CD4-positive, CD25-positive, alpha-beta regulatory T cell (primary cell): ENCODE results near the gene CKMT2. TPM values are rescaled to one million over a fixed set of nuclear protein-coding genes. Genes with fewer than 3 reads are reported as not detected.

Experiments
- ATAC-seq, 2 donors: fragments of 150-1000 bp; cut with Tn5 transposase; one replicate each; pipeline ENCODE4 v1.10.0; 2021; ENCODE audit warnings: low read depth in 2 of 2, moderate number of reproducible peaks in 2 of 2, moderate library complexity in 1 of 2
- DNase-seq, 3 donors: peaks; one replicate each; pipeline versions ENCODE4 v3.0.0 to v3.0.0-alpha.2; 2012 to 2022; ENCODE audit warnings: mixed read lengths in 1 of 3
- H3K27ac ChIP-seq: one replicate; pipeline ENCODE4 v1.7.0; 2013; ENCODE audit warnings: mild to moderate bottlenecking, low read length; ENCODE audit not compliant: insufficient read depth, poor library complexity, severe bottlenecking
- H3K27me3 ChIP-seq: one replicate; pipeline ENCODE4 v1.7.0; 2013; ENCODE audit warnings: low read length; ENCODE audit not compliant: control insufficient read depth, insufficient read depth
- H3K36me3 ChIP-seq: one replicate; pipeline ENCODE4 v1.7.0; 2013; ENCODE audit warnings: mild to moderate bottlenecking, low read length, moderate library complexity; ENCODE audit not compliant: control insufficient read depth, insufficient read depth
- H3K4me1 ChIP-seq: 2 replicates; pipeline ENCODE4 v1.7.0; 2013; ENCODE audit warnings: mild to moderate bottlenecking, low read length; ENCODE audit not compliant: insufficient read depth, control insufficient read depth, poor library complexity, severe bottlenecking
- H3K4me3 ChIP-seq: one replicate; pipeline ENCODE4 v1.7.0; 2013; ENCODE audit warnings: low read depth, mild to moderate bottlenecking, low read length, moderate library complexity
- H3K9me3 ChIP-seq, 2 experiments: 1 replicate in 1 of 2; 2 replicates in 1 of 2; pipeline ENCODE4 v1.7.0; 2013; ENCODE audit warnings: low read length in 2 of 2, mild to moderate bottlenecking in 1 of 2, moderate library complexity in 1 of 2; ENCODE audit not compliant: control insufficient read depth in 2 of 2
- H3K27ac Mint-ChIP-seq, 3 donors: one replicate each; pipeline ENCODE4 v1.8.0; 2020 to 2022; ENCODE audit warnings: mild to moderate bottlenecking in 3 of 3, mixed read lengths in 3 of 3, moderate library complexity in 2 of 3
- H3K27me3 Mint-ChIP-seq: one replicate; pipeline ENCODE4 v1.8.0; 2022; ENCODE audit warnings: mild to moderate bottlenecking, mixed read lengths
- H3K36me3 Mint-ChIP-seq: one replicate; pipeline ENCODE4 v1.8.0; 2020; ENCODE audit warnings: mixed read lengths
- H3K4me1 Mint-ChIP-seq, 4 donors: one replicate each; pipeline ENCODE4 v1.8.0; 2020 to 2022; ENCODE audit warnings: mixed read lengths in 4 of 4, mild to moderate bottlenecking in 1 of 4
- H3K4me3 Mint-ChIP-seq, 4 donors: one replicate each; pipeline ENCODE4 v1.8.0; 2020 to 2022; ENCODE audit warnings: mild to moderate bottlenecking in 4 of 4, mixed read lengths in 4 of 4, moderate library complexity in 3 of 4
- H3K9me3 Mint-ChIP-seq, 7 donors: one replicate each; pipeline ENCODE4 v1.8.0; 2020 to 2022; ENCODE audit warnings: mixed read lengths in 7 of 7, mild to moderate bottlenecking in 3 of 7, moderate library complexity in 2 of 7
- polyA plus RNA-seq, 4 donors: library from polyadenylated mRNA; unstranded; fragments of 300-500 nt; fragmentation: Illumina TruSeq; gene quantifications; one replicate each; pipeline ENCODE4 v1.2.3, GENCODE V29; 2021
- total RNA-seq: library from RNA; stranded (reverse); gene quantifications from one replicate; pipeline ENCODE4 v1.2.3, GENCODE V29; 2022

Gene CKMT2
- total and polyA plus RNA-seq, 5 donors from 2014 or later: 0.25 TPM; not detected in 4

DNA sequence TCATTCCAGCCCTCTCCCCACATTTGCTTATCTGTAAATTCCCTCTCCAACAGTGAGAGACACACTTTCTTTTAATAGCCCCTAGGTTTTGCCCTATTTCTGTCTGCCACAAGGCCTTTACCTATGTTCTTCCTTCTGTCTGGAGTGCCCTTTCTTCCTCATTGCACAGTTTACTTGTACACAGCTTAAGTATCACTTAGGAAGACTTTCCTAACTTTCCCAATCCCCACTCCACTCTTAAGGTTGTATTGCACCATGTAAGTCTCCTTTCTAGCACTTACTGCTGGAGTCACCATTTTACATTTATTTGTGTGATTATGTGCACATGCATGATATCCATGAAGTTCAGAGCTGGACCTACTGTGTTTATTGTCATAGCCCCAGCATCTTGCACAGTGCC, 10.8 kb upstream of the CKMT2 start:
- Mint-ChIP-seq H3K27me3 (no peaks in the 10 kb centered on the region), H3K4me3 (no peak overlapping the region), H3K9me3 (no peaks in the 10 kb centered on the region), H3K4me1 (peaks cover 0 to 6% (median under 1%) of the 10 kb centered on the region in 4 donors), H3K27ac (peak overlapping the region in 1 of 3 donors; percentile 17), H3K36me3 (peaks cover 38% of the 10 kb centered on the region)
- Histone ChIP-seq H3K36me3 (no peaks in the 10 kb centered on the region), H3K9me3 (no peaks in the 10 kb centered on the region), H3K4me3 (no peak overlapping the region), H3K27me3 (no peaks in the 10 kb centered on the region), H3K27ac (no peak overlapping the region), H3K4me1 (no peaks in the 10 kb centered on the region)
- ATAC-seq (no peak), DNase-seq (no peak)

DNA sequence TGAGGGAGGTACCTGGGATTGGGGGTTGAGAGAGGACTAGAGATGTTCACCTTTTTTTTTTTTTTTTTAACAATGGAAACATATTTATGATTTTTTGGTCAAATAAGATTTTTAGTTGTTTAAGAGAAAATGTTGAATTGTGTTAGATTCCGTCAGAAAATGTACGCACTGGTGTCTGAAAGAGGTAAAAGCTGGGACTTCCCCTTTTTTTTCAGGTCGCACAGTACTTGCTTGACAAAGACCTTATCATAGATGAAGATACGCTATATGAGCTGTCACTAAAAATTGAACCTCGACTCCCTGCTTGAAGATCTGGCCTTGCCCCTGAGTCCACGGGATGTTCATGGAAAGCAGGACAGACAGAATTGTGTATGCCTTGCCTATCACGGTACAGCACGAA, 7.7 kb upstream of the CKMT2 start:
- Mint-ChIP-seq H3K9me3 (no peaks in the 10 kb centered on the region), H3K27me3 (peaks cover 3% of the 10 kb centered on the region)

DNA sequence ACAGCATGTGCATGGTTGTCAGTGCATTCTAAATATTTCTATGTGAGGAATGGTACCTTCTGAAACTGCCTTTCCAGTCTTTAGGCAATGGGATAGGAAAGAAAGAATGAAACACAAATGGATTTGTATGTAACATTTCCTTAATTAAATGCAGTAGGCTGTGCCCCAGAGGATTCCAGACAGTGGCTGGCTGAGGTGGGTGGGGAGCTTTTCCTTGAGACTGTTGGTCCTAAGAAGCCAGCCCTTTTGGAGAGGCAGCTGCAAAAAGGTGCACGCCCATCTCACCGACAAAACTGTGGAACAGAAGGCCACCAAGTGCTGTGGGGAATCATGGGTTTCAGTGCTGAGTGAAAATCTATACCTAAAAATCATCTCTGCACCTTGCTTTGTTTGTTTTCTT, 6.8 kb upstream of the CKMT2 start:
- H3K27me3 ChIP-seq: no peaks in the 10 kb centered on the region
- Mint-ChIP-seq H3K4me3 (no peak overlapping the region), H3K4me1 (peaks cover 0 to 2% (median 0%) of the 10 kb centered on the region in 4 donors), H3K36me3 (peaks cover 18% of the 10 kb centered on the region), H3K27ac (peak overlapping the region in 1 of 3 donors; percentile 39), H3K27me3 (peaks cover 4% of the 10 kb centered on the region), H3K9me3 (no peaks in the 10 kb centered on the region)
- no peaks in the 10 kb centered on the region for H3K9me3 ChIP-seq
- H3K4me3 ChIP-seq: no peak overlapping the region
- H3K27ac ChIP-seq: no peak overlapping the region
- no peaks in the 10 kb centered on the region for H3K36me3 ChIP-seq
- ATAC-seq (no peak), DNase-seq (no peak)
- H3K4me1 ChIP-seq: no peaks in the 10 kb centered on the region

More for the DNA sequence above, 7.7 kb upstream of the CKMT2 start:
- Histone ChIP-seq H3K36me3 (no peaks in the 10 kb centered on the region), H3K9me3 (no peaks in the 10 kb centered on the region), H3K4me1 (no peaks in the 10 kb centered on the region), H3K27ac (no peak overlapping the region), H3K4me3 (no peak overlapping the region), H3K27me3 (no peaks in the 10 kb centered on the region)
- peaks cover 0 to 2% (median 0%) of the 10 kb centered on the region in 4 donors for H3K4me1 Mint-ChIP-seq
- H3K36me3 Mint-ChIP-seq: peaks cover 22% of the 10 kb centered on the region
- H3K4me3 Mint-ChIP-seq: no peak overlapping the region
- no peak for ATAC-seq
- peak overlapping the region in 1 of 3 donors; percentile 39 for H3K27ac Mint-ChIP-seq
- DNase-seq: no peak

DNA sequence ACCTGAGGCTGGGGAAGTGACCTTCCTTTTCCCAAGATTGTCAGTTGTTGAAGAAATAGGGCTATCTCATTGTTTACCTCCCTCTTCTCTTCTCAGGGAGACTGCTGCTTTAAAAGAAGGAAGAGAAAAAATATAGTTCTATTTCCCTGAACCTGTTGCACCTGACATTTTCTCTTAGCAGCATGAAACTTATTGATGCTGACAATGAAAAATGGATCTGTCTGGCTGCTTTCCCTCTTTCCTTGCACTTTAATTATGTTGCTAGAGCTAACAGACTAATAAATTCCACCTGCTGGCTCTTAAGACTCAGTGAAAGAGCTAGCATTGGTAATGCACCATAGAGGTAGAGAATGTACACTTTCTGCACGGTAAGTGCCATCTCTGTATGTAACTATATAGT, 6.2 kb upstream of the CKMT2 start:
- H3K4me3 ChIP-seq: no peak overlapping the region
- H3K27ac ChIP-seq: no peak overlapping the region
- no peak overlapping the region for H3K4me3 Mint-ChIP-seq
- H3K27me3 ChIP-seq: no peaks in the 10 kb centered on the region
- H3K4me1 Mint-ChIP-seq: peaks cover 0 to 2% (median 0%) of the 10 kb centered on the region in 4 donors
- no peaks in the 10 kb centered on the region for H3K36me3 ChIP-seq
- H3K27ac Mint-ChIP-seq: no peak overlapping the region
- peaks cover 18% of the 10 kb centered on the region for H3K36me3 Mint-ChIP-seq
- H3K27me3 Mint-ChIP-seq: peaks cover 4% of the 10 kb centered on the region
- ATAC-seq (no peak), DNase-seq (no peak)
- H3K4me1 ChIP-seq: no peaks in the 10 kb centered on the region
- H3K9me3 ChIP-seq: no peaks in the 10 kb centered on the region
- H3K9me3 Mint-ChIP-seq: no peaks in the 10 kb centered on the region

DNA sequence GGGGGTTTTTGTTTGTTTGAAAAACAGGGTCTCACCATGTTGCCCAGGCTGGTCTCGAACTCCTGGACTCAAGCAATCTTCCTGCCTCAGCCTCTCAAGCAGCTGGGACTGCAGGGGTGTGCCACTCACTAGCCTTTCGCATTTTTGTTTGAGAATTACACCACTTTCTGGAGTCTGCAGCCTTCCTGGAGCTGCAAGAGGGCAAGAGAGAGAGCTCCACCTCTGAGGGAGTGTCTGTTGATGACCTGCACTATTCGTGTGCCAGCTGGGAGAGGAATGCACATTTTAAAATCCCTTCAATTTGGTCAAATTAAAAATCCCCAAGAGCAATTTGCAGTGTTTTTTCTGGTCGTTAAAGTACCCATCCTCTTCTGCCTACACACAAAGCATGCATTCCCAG, 5.0 kb upstream of the CKMT2 start:
- no peaks in the 10 kb centered on the region for H3K27me3 ChIP-seq
- H3K4me1 Mint-ChIP-seq: peaks cover 0 to 2% (median 0%) of the 10 kb centered on the region in 4 donors
- ATAC-seq: no peak
- no peak overlapping the region for H3K27ac ChIP-seq
- peaks cover 14% of the 10 kb centered on the region for H3K36me3 Mint-ChIP-seq
- no peak overlapping the region for H3K4me3 ChIP-seq
- no peaks in the 10 kb centered on the region for H3K4me1 ChIP-seq
- H3K9me3 ChIP-seq: no peaks in the 10 kb centered on the region
- no peak for DNase-seq
- H3K36me3 ChIP-seq: no peaks in the 10 kb centered on the region
- no peak overlapping the region for H3K27ac Mint-ChIP-seq
- no peak overlapping the region for H3K4me3 Mint-ChIP-seq
- H3K27me3 Mint-ChIP-seq: peaks cover 4% of the 10 kb centered on the region
- no peaks in the 10 kb centered on the region for H3K9me3 Mint-ChIP-seq

DNA sequence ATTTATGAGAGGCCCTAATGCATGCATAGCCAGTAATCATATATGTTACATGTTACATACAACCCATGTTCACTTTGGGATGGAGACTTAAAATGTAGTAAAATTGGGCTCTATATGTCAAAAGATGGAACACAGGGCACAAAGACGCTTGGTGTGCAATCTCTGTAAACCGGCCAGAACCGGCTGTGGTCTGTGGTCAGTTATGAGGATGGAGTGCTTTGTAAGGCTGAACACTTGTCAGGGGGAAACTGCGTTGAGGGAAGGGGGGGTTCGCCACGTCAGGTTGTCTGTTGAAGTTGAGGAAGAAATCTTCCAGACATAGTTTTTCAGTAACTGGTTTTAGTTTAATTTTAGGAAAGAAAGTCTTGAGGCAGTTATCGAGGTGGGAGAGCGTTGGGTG, 2.7 kb upstream of the CKMT2 start:
- peaks cover 9% of the 10 kb centered on the region for H3K4me1 ChIP-seq
- H3K27ac Mint-ChIP-seq: peak overlapping the region in 2 of 3 donors; percentile 44 to 46
- no peaks in the 10 kb centered on the region for H3K9me3 ChIP-seq
- H3K27me3 Mint-ChIP-seq: peaks cover 4% of the 10 kb centered on the region
- H3K4me3 Mint-ChIP-seq: no peak overlapping the region
- H3K9me3 Mint-ChIP-seq: no peaks in the 10 kb centered on the region
- H3K36me3 ChIP-seq: no peaks in the 10 kb centered on the region
- no peaks in the 10 kb centered on the region for H3K27me3 ChIP-seq
- DNase-seq (no peak), ATAC-seq (no peak)
- H3K36me3 Mint-ChIP-seq: peaks cover 5% of the 10 kb centered on the region
- no peak overlapping the region for H3K27ac ChIP-seq
- H3K4me3 ChIP-seq: no peak overlapping the region
- peaks cover 0 to 7% (median 0%) of the 10 kb centered on the region in 4 donors for H3K4me1 Mint-ChIP-seq

DNA sequence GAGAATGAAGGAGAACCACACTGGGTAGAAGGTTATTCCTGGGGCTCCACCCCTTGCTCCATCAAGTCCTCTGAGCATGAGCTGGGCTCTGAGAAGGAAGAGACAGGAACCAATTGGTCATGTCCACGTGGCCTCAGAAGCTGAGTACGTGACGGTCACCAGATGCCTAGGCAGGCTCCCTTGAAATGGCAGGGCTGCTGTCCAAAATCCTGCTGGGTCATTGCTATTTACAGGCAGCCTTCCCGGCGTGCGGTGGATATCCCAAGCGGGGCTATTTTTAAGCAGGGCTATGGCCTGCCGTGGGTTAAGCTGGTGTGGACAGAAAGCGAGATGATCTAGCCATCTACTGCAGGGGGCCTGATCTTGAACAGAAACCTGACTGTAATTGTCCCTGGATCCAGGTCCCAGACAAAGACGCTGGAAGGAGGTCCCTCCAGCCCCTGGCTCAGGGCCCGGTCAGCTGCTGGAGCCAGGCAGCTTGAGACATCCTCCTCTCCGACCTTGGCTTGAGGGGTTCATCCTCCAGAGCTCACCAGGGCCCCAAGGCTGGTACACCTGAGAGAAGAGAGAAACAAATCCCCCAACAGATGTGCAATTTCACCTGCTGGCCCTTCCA, 550 bp upstream of the CKMT2 start:
- no peak overlapping the region for H3K27ac ChIP-seq
- H3K4me1 ChIP-seq: peaks cover 9% of the 10 kb centered on the region
- no peaks in the 10 kb centered on the region for H3K9me3 Mint-ChIP-seq
- peaks cover 0 to 10% (median 0%) of the 10 kb centered on the region in 4 donors for H3K4me1 Mint-ChIP-seq
- peaks cover 4% of the 10 kb centered on the region for H3K27me3 Mint-ChIP-seq
- no peaks in the 10 kb centered on the region for H3K36me3 ChIP-seq
- DNase-seq (no peak), ATAC-seq (no peak)
- no peak overlapping the region for H3K4me3 ChIP-seq
- no peaks in the 10 kb centered on the region for H3K9me3 ChIP-seq
- no peaks in the 10 kb centered on the region for H3K27me3 ChIP-seq
- peaks cover 5% of the 10 kb centered on the region for H3K36me3 Mint-ChIP-seq
- no peak overlapping the region for H3K27ac Mint-ChIP-seq
- no peak overlapping the region for H3K4me3 Mint-ChIP-seq

DNA sequence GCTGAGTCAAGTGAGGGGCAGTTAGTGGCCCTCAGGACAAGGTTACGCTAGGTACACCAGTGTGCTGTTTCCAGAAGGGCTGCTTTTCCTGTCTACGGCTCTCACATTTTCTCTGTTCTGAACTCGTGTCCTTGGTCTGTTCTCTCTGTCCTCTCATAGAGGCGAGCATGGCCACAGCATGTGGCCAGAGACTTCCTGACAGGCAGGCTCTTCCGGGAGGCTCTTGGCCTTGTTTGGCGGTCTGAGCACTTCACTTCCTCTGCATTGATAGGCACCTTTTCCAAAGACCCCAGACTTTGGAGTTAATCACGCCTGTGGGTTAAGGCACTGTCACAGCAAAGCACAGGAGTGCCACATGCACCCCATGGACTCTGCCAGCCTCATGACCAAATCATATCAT, 1.2 kb downstream of the CKMT2 start:
- H3K4me1 Mint-ChIP-seq: peaks cover 0 to 10% (median 3%) of the 10 kb centered on the region in 4 donors
- H3K27ac Mint-ChIP-seq: peak overlapping the region in 1 of 3 donors; percentile 28
- no peak overlapping the region for H3K4me3 ChIP-seq
- DNase-seq (no peak), ATAC-seq (no peak)
- no peaks in the 10 kb centered on the region for H3K27me3 ChIP-seq
- no peak overlapping the region for H3K27ac ChIP-seq
- H3K9me3 ChIP-seq: no peaks in the 10 kb centered on the region
- no peaks in the 10 kb centered on the region for H3K36me3 ChIP-seq
- peaks cover 0 to 1% (median 0%) of the 10 kb centered on the region in 7 donors for H3K9me3 Mint-ChIP-seq
- peaks cover 5% of the 10 kb centered on the region for H3K36me3 Mint-ChIP-seq
- peak overlapping the region in 1 of 4 donors; percentile 54 for H3K4me3 Mint-ChIP-seq
- peaks cover 4% of the 10 kb centered on the region for H3K27me3 Mint-ChIP-seq
- H3K4me1 ChIP-seq: peaks cover 9% of the 10 kb centered on the region
